Endothelial cell of umbilical vein (primary cell): Measurements from ENCODE around the gene CTNND2. TPM values are rescaled to one million over a fixed set of nuclear protein-coding genes. Genes with fewer than 3 reads are reported as not detected.

Source experiments
- BruUV-seq: library from RNA; stranded (reverse); fragments of 400-500 nt; replicated peaks from 2 replicates; lab custom pipeline; 2021; lab: Mats Ljungman, UMichigan
- CTCF ChIA-PET: fragments of 300-600, 350-600 bp; sonication (Branson Sonifier 250); formaldehyde crosslinking; loops from one replicate; lab custom pipeline; 2021; ENCODE audit warnings: antibody characterized with exemption, inconsistent platforms; lab: Charles Lee
- POLR2A ChIA-PET: fragments of 300-600, 350-600 bp; sonication (Branson Sonifier 250); formaldehyde crosslinking; loops from one replicate; lab custom pipeline; 2021; ENCODE audit warnings: antibody characterized with exemption, inconsistent platforms; lab: Charles Lee
- DNase-seq: peaks from one replicate; pipeline ENCODE4 v3.0.0-alpha.2; 2011; ENCODE audit warnings: low read depth, low spot score
- FAIRE-seq: peaks from 2 replicates; lab custom pipeline; 2011; peaks lifted over from hg19 to GRCh38; lab: Jason Lieb, UNC
- H2AFZ ChIP-seq: 2 replicates; pipeline ENCODE4 v1.6.0; 2012; ENCODE audit warnings: low read depth, low read length, control low read depth, inconsistent platforms
- H3K27ac ChIP-seq: 2 replicates; pipeline ENCODE4 v1.5.1; 2011; ENCODE audit warnings: low read depth, mild to moderate bottlenecking, control low read depth, low read length, moderate library complexity; ENCODE audit not compliant: insufficient read depth
- H3K27me3 ChIP-seq, 2 experiments: 2 replicates each; pipeline versions ENCODE4 v1.6.0 to v1.6.1; 2011; ENCODE audit warnings: low read length in 2 of 2, mixed read lengths in 1 of 2; ENCODE audit not compliant: control insufficient read depth in 2 of 2, insufficient read depth in 2 of 2
- H3K36me3 ChIP-seq, 2 experiments: 2 replicates in 1 of 2; 3 replicates in 1 of 2; pipeline ENCODE4 v1.5.1; 2011; ENCODE audit warnings: low read length in 2 of 2, mild to moderate bottlenecking in 1 of 2, moderate library complexity in 1 of 2; ENCODE audit not compliant: control insufficient read depth in 2 of 2, insufficient read depth in 2 of 2; ENCODE audit errors: extremely low read depth in 1 of 2
- H3K4me1 ChIP-seq: 3 replicates; pipeline ENCODE4 v1.5.1; 2011; ENCODE audit warnings: mild to moderate bottlenecking, low read length; ENCODE audit not compliant: control insufficient read depth, insufficient read depth; ENCODE audit errors: extremely low read depth
- H3K4me2 ChIP-seq: 2 replicates; pipeline ENCODE4 v1.6.1; 2011; ENCODE audit warnings: low read length, control low read depth, mixed read lengths; ENCODE audit not compliant: insufficient read depth
- H3K4me3 ChIP-seq, 3 experiments: fragments of 200-600 bp in 1 of 3; sonication (generic), shearing (Covaris generic) in 1 of 3; replicated peaks in 1 of 3; 2 replicates each; pipeline ENCODE4 v1.5.1; 2011 to 2016; ENCODE audit warnings: control low read depth in 3 of 3, low read length in 3 of 3, mild to moderate bottlenecking in 2 of 3, inconsistent platforms in 1 of 3, low read depth in 1 of 3, moderate library complexity in 1 of 3; ENCODE audit not compliant: insufficient read depth in 1 of 3
- H3K79me2 ChIP-seq: 2 replicates; pipeline ENCODE4 v1.6.0; 2012; ENCODE audit warnings: low read length, inconsistent platforms; ENCODE audit not compliant: control insufficient read depth, insufficient read depth
- H3K9ac ChIP-seq: replicated peaks from 2 replicates; pipeline ENCODE3; 2011; ENCODE audit warnings: low read length, control low read depth; ENCODE audit not compliant: insufficient read depth; ENCODE audit errors: extremely low read depth
- H3K9me1 ChIP-seq: replicated peaks from 3 replicates; pipeline ENCODE4 v1.6.0; 2011; ENCODE audit warnings: mild to moderate bottlenecking, low read length; ENCODE audit not compliant: control insufficient read depth, insufficient read depth; ENCODE audit errors: extremely low read depth
- H3K9me3 ChIP-seq: replicated peaks from 2 replicates; pipeline ENCODE4 v1.5.1; 2012; ENCODE audit warnings: low read length, inconsistent platforms; ENCODE audit not compliant: control insufficient read depth, insufficient read depth
- H4K20me1 ChIP-seq: replicated peaks from 2 replicates; pipeline ENCODE3; 2011; ENCODE audit warnings: mild to moderate bottlenecking, low read length; ENCODE audit not compliant: control insufficient read depth, insufficient read depth; ENCODE audit errors: extremely low read depth
- CTCF ChIP-seq, 2 donors: IDR thresholded peaks; 1 replicate in 1 of 2; 2 replicates in 1 of 2; pipeline ENCODE4 v1.5.1; 2011; ENCODE audit warnings: low read length in 2 of 2, mild to moderate bottlenecking in 2 of 2, moderate library complexity in 2 of 2, control low read depth in 1 of 2, inconsistent platforms in 1 of 2, low read depth in 1 of 2; ENCODE audit not compliant: insufficient read depth in 1 of 2; ENCODE audit errors: extremely low read depth in 1 of 2
- FOS ChIP-seq: IDR thresholded peaks from 2 replicates; pipeline ENCODE4 v1.6.1; 2011; ENCODE audit warnings: mild to moderate bottlenecking, low read length, moderate library complexity, borderline replicate concordance; ENCODE audit not compliant: insufficient read depth
- GATA2 ChIP-seq: IDR thresholded peaks from 2 replicates; pipeline ENCODE4 v1.7.0; 2011; ENCODE audit warnings: low read depth, mild to moderate bottlenecking, moderate library complexity, mixed read lengths, low read length; ENCODE audit not compliant: insufficient read length, insufficient read depth
- JUN ChIP-seq: IDR thresholded peaks from 2 replicates; pipeline ENCODE4 v1.6.1; 2011; ENCODE audit warnings: borderline replicate concordance, low read depth; ENCODE audit not compliant: insufficient read length, insufficient read depth
- MAX ChIP-seq: IDR thresholded peaks from 2 replicates; pipeline ENCODE4 v1.6.1; 2011; ENCODE audit not compliant: insufficient read depth, insufficient read length
- MYC ChIP-seq: IDR thresholded peaks from one replicate; pipeline ENCODE4 v1.6.1; 2011; ENCODE audit warnings: mild to moderate bottlenecking, low read depth, low read length
- POLR2A ChIP-seq: IDR thresholded peaks from 2 replicates; pipeline ENCODE4 v1.6.1; 2012; ENCODE audit warnings: low read depth, mild to moderate bottlenecking, control low read depth, low read length
- POLR2AphosphoS5 ChIP-seq: IDR thresholded peaks from 2 replicates; pipeline ENCODE4 v1.6.1; 2012; ENCODE audit warnings: low read depth, mild to moderate bottlenecking, control low read depth, low read length, moderate library complexity; ENCODE audit not compliant: insufficient read depth
- dilution Hi-C: fragments of 300-500 bp; cut with MboI; formaldehyde crosslinking; loops from one replicate; pipeline ENCODE4 v1.15.0; 2019; ENCODE audit warnings: low sequenced_read_pairs; ENCODE audit not compliant: extremely low pct_ligation_motif_present
- intact Hi-C: fragments of 100-400 bp; cut with micrococcal nuclease; formaldehyde crosslinking; loops from one replicate; pipeline ENCODE4 v1.10.0; 2022
- polyA plus RNA-seq, 4 experiments: library from polyadenylated mRNA; depleted of rRNA in 3 of 4; stranded (reverse) in 3 of 4; unstranded in 1 of 4; fragments of >200 nt; gene quantifications; 2 replicates each; pipeline versions ENCODE4 v1.2.1 to v1.2.3, GENCODE V29; 2011 to 2012; ENCODE audit warnings: missing spikeins in 1 of 4
- total RNA-seq: library from RNA; stranded (reverse); gene quantifications from 2 replicates; pipeline ENCODE4 v1.2.3, GENCODE V29; 2021

Gene CTNND2
- total and polyA plus RNA-seq, 2 donors (not counting 3 experiments of a cell fraction or from before 2014, with no cell fraction given): not detected

GRCh38 chr5:11181940-11182339, 722.3 kb downstream of the CTNND2 start:
- Histone ChIP-seq H3K4me1 (no peaks in the 10 kb centered on the region), H3K4me3 (no peak overlapping the region), H3K36me3 (no peaks in the 10 kb centered on the region), H3K9me1 (no peaks in the 10 kb centered on the region), H3K27ac (no peak overlapping the region), H3K9me3 (no peaks in the 10 kb centered on the region), H3K9ac (no peak overlapping the region), H4K20me1 (no peaks in the 10 kb centered on the region), H2AFZ (no peak overlapping the region), H3K4me2 (no peak overlapping the region), H3K27me3 (no peaks in the 10 kb centered on the region), H3K79me2 (no peaks in the 10 kb centered on the region)
- ChIA-PET POLR2A (no interaction called here), CTCF (no interaction called here)
- DNase-seq (no peak), FAIRE-seq (no peak)
- TF ChIP-seq FOS (no peak), GATA2 (no peak), POLR2AphosphoS5 (no peak), MAX (no peak), MYC (no peak), POLR2A (no peak), JUN (no peak), CTCF (IDR thresholded peaks at IDR 0.05; ENCODE audit: extremely low read depth in 1 of 2, insufficient read depth in 1 of 2, low read depth in 1 of 2, low read length in 2 of 2) (no peak)
- dilution Hi-C loops: no loop called here
- intact Hi-C loops: loop anchor here (2.0 to 5.0 kb wide), 3 partner anchors 317 to 730 kb away; no protein-coding TSS in a partner anchor
- BruUV-seq: no TSS peak
